GM18507 (cell line): Measurements from ENCODE around the gene C2orf69.
A peak's percentile ranks its signal among the peaks of the same experiment; 100 is the strongest.

Experiments used
- DNase-seq: peaks from one replicate; pipeline ENCODE4 v3.0.0; 2011; ENCODE audit warnings: low read depth; ENCODE audit not compliant: insufficient read length; ENCODE audit errors: extremely low spot score
- FAIRE-seq: peaks from 2 replicates; lab custom pipeline; 2011; peaks lifted over from hg19 to GRCh38; lab: Jason Lieb, UNC

The C2orf69 gene

DNA sequence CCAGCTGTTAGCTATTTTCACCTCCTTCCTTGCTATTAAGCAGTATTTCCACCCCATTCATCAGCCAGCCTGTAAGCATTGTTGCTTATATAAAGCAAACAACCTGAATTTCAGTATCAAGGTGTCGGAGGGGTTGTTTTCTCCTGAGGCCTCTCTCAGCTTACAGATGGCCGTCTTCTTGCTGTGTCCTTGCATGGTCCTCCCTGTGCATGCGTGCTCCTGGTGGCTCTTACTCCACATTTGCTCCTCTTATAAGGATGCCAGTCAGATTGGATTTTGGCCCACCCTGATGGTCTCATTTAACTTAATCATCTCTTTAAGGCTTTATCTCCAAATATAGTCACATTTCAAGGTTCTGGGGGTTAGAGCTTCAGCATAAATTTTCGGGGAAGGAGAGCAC lies 46.9 kb downstream of the C2orf69 start:
- no peak for DNase-seq
- FAIRE-seq = no peak

DNA sequence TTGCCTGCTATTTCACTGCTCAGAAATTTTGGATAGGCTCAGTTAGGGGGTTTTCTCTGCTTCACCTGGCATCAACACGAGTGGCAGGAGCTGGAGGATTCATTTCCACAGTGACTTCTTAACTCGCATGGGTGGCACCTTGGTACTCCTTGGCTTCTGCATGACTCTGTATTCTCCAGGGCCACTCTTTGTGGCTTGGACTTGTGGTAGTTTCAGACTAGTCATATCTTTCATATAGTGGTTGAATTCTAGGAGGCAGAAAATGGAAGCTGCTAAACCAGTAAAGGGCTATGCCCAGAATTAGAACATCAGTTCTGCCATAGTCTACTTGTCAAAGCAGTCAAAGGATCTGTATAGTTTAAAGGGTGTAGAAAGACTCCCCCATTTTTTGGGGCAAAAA lies 51.1 kb downstream of the C2orf69 start:
- FAIRE-seq (no peak), DNase-seq (no peak)

DNA sequence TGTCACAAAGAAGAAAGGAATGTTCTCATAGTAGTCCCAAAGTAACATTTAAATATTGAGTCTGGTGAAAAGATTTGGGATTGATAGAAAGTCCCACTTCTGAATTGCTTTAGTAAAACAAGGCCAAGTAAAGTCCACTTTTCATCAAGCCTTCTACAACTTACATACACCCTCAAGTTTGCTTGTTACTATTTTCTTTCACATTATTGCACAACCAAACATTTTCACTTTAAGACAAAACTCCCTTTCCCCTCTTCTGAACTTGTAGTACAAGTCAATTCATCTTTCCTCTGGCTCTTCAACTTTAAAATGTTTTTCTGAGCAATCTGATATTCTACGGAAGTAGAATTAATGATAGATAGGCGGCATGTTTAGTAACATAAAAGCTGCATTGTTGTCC lies 55.3 kb downstream of the C2orf69 start:
- FAIRE-seq = no peak
- DNase-seq = no peak

DNA sequence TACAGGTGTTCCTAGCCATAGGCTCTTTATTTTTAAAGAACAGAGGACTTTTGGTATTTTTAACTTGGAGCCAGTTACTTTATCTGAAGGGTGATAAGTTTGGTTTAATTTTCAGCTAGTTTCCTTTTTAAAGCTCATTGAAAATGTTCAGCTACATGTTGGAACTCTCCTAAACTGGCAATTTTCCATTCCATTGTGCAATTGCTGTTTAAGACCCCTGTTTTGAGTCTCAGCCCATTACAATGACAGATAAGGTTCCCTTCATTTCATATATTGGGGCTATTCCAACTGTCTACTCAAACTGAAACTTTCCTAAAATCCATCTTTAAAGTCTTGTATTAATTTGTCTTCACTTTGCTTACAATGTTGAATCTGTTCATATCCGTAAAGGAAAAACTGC lies 55.9 kb downstream of the C2orf69 start:
- FAIRE-seq (no peak), DNase-seq (no peak)

DNA sequence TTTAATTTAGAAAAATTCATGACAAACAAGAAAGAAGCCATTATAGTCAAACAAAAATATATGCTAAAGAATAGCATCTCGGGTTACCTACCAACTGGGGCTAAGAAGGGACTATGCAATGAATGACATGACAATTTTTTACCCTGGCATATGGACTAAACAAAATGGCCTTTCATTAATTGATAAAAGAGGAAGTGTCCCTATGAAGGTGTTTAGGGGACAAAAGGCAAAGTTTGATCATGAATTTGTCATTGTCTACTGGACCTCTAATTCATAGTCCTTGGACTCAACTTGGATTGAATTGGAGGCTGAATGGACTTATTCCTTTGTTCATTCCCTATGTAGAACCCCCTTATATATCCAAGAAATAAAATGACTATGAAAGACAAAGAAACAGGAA lies 57.0 kb downstream of the C2orf69 start:
- DNase-seq (no peak), FAIRE-seq (no peak)

DNA sequence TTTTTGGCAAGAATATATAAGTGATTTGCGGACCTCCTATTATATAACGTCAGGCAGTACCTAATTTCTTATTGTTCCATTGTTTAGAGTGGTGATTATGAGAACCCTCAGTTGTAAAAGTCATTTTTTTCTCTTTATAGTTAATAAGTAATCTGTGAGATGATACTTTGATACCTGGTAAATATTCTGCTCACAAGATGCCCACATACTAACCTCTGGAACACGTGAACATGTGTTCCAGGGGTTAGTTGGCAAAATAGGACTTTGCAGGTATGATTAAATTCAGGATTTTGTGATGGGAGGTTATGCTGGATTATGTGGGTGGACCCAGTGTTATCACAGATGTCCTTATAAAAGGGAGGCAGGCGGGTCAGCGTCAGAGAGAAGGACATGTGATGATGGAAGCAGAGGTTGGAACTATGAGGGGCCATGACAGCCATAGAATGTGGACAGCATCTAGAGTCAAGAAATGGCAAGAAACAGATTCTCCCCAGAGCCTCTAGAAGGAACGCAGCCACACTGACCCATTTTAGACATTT lies 61.1 kb downstream of the C2orf69 start:
- FAIRE-seq (no peak), DNase-seq (no peak)

DNA sequence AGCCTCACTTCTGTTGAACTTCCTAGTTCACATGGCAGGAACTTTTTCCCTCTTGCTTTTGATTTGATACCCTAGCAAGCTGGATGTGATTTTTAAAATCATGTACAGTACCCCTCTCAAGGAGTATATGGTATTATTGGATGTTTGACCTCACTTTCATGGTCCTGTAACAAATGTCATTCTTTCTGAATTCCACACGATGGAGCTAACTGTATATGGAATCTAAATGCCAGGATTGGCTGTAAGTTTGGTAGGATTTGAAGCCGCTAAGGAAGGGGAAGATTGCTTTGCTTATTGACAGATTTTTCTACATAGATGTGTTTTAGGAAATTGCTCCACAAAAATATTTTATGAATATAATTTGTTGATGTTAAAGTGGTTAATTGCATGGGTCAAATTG lies 62.6 kb downstream of the C2orf69 start:
- FAIRE-seq (peak; percentile 63), DNase-seq (no peak)

DNA sequence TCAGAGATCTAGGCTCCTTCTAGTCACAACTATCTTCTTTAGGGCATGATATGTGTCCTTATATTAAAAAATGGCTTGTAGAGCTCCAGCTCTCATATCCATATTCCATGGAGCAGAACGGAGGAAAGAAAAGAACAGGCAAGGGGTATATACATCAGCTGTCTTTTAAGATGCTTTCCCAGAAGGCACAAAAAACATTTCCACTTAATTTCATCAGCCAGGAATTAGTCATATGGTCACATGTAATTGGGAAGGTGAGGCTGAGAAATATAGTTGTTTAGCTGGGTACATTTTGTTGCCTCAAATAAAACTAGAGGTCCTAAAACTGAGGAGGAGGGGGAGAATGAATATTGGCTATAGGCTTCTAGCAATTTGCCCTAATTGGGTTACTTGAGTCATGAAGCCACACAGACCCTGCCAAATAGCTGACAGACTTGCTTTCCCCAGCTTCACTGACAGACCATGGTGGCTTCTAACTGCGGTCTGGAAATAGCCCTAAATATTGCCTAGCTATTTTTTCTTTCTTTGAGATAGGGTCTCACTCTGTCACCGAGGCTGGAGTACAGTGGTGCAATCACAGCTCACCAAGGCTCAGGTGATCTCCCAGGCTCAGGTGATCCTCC lies 64.3 kb downstream of the C2orf69 start:
- DNase-seq (no peak), FAIRE-seq (no peak)
